ENCODE measurements around the gene ENPP3. TPM values are rescaled to one million over a fixed set of nuclear protein-coding genes. Genes with fewer than 3 reads are reported as not detected.

The ENPP3 gene
- total and polyA plus RNA-seq, 4 donors, result 0.31 to 2.9 (median 0.54) TPM

DNA sequence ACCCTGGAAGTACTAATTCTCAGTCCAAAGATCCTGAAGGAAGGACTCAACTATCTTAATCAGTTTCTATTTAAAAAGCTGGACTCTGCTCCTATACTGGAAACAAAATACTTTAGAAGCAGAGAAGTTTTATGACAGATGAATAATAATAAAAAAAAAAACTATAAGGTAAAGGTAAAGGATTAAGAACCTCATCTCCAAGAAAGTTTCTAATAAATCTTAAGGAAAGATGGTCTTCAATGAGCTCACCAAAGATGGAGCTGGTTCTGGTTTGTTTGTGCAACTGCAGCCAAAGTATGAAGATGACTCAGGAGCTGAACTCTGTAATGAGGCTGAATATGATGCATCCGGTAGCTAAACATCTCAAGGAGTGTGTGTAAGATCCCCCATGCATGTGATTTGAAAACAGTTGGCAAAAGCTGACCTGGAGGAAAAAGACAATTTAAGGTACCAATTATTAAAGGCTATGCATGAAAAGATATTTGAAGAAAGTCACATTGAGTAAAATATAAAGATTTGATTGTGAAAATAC, 34.3 kb upstream of the ENPP3 start:
- Histone ChIP-seq H3K9ac (ENCODE audit: insufficient read depth in 1 of 2, low read length in 2 of 2) (no peak overlapping the region), H3K27ac (ENCODE audit: low read depth in 1 of 2, low read length in 1 of 2) (no peak overlapping the region), H3K4me3 (no peak overlapping the region), H3K9me3 (ENCODE audit: control insufficient read depth in 4 of 4, insufficient read depth in 3 of 4, low read length in 3 of 4) (no peaks in the 10 kb centered on the region), H3K4me1 (ENCODE audit: control insufficient read depth in 5 of 5, insufficient read depth in 5 of 5, low read length in 5 of 5) (no peaks in the 10 kb centered on the region), H3K36me3 (ENCODE audit: control insufficient read depth in 4 of 4, insufficient read depth in 4 of 4, low read length in 4 of 4) (peaks cover 20 to 49% (median 41%) of the 10 kb centered on the region in 4 donors), H3K27me3 (ENCODE audit: control insufficient read depth in 3 of 3, insufficient read depth in 3 of 3, low read length in 2 of 3) (no peaks in the 10 kb centered on the region)
- TF ChIP-seq, protein P1, sequence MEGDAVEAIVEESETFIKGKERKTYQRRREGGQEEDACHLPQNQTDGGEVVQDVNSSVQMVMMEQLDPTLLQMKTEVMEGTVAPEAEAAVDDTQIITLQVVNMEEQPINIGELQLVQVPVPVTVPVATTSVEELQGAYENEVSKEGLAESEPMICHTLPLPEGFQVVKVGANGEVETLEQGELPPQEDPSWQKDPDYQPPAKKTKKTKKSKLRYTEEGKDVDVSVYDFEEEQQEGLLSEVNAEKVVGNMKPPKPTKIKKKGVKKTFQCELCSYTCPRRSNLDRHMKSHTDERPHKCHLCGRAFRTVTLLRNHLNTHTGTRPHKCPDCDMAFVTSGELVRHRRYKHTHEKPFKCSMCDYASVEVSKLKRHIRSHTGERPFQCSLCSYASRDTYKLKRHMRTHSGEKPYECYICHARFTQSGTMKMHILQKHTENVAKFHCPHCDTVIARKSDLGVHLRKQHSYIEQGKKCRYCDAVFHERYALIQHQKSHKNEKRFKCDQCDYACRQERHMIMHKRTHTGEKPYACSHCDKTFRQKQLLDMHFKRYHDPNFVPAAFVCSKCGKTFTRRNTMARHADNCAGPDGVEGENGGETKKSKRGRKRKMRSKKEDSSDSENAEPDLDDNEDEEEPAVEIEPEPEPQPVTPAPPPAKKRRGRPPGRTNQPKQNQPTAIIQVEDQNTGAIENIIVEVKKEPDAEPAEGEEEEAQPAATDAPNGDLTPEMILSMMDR (IDR thresholded peaks at IDR 0.05; ENCODE audit: control extremely low read depth, extremely low read depth), result no peak
- ATAC-seq (ENCODE audit: insufficient read depth, low FRiP score) (no peak), DNase-seq (no peak)
- 88 to 100% methylated on average over 1 of the region's 1 CpG for WGBS, 2 donors

GRCh38 chr6:131613296-131613925, 23.7 kb upstream of the ENPP3 start:
- H3K27ac ChIP-seq (ENCODE audit: low read depth in 1 of 2, low read length in 1 of 2), result no peak overlapping the region
- H3K4me1 ChIP-seq (ENCODE audit: control insufficient read depth in 5 of 5, insufficient read depth in 5 of 5, low read length in 5 of 5), result no peaks in the 10 kb centered on the region
- H3K27me3 ChIP-seq (ENCODE audit: control insufficient read depth in 3 of 3, insufficient read depth in 3 of 3, low read length in 2 of 3), result no peaks in the 10 kb centered on the region
- ATAC-seq (ENCODE audit: insufficient read depth, low FRiP score) (no peak), DNase-seq (no peak)
- H3K9me3 ChIP-seq (ENCODE audit: control insufficient read depth in 4 of 4, insufficient read depth in 3 of 4, low read length in 3 of 4), result no peaks in the 10 kb centered on the region
- H3K4me3 ChIP-seq, result no peak overlapping the region
- peaks cover 16 to 56% (median 26%) of the 10 kb centered on the region in 4 donors for H3K36me3 ChIP-seq (ENCODE audit: control insufficient read depth in 4 of 4, insufficient read depth in 4 of 4, low read length in 4 of 4)
- H3K9ac ChIP-seq (ENCODE audit: insufficient read depth in 1 of 2, low read length in 2 of 2), result no peak overlapping the region
- WGBS, 2 donors, result 92 to 97% methylated on average over 5 of the region's 5 CpGs
- TF ChIP-seq, protein P1 (IDR thresholded peaks at IDR 0.05; ENCODE audit: control extremely low read depth, extremely low read depth), result no peak

GRCh38 chr6:131615275-131615674, 21.8 kb upstream of the ENPP3 start:
- H3K9ac ChIP-seq (ENCODE audit: insufficient read depth in 1 of 2, low read length in 2 of 2), result no peak overlapping the region

More at GRCh38 chr6:131615275-131615674, 21.8 kb upstream of the ENPP3 start:
- H3K36me3 ChIP-seq (ENCODE audit: control insufficient read depth in 4 of 4, insufficient read depth in 4 of 4, low read length in 4 of 4), result peaks cover 11 to 61% (median 29%) of the 10 kb centered on the region in 4 donors
- no peak for DNase-seq
- ATAC-seq (ENCODE audit: insufficient read depth, low FRiP score), result no peak
- no peaks in the 10 kb centered on the region for H3K9me3 ChIP-seq (ENCODE audit: control insufficient read depth in 4 of 4, insufficient read depth in 3 of 4, low read length in 3 of 4)
- TF ChIP-seq, protein P1 (IDR thresholded peaks at IDR 0.05; ENCODE audit: control extremely low read depth, extremely low read depth), result no peak
- H3K4me3 ChIP-seq, result no peak overlapping the region
- no peaks in the 10 kb centered on the region for H3K27me3 ChIP-seq (ENCODE audit: control insufficient read depth in 3 of 3, insufficient read depth in 3 of 3, low read length in 2 of 3)
- WGBS, 2 donors, result 96 to 99% methylated on average over 4 of the region's 4 CpGs
- no peak overlapping the region for H3K27ac ChIP-seq (ENCODE audit: low read depth in 1 of 2, low read length in 1 of 2)
- H3K4me1 ChIP-seq (ENCODE audit: control insufficient read depth in 5 of 5, insufficient read depth in 5 of 5, low read length in 5 of 5), result no peaks in the 10 kb centered on the region
